AG08395 (cell line): Measurements from ENCODE around the gene MEIOSIN.

Experiments used
- DNase-seq: peaks from one replicate; pipeline ENCODE4 v3.0.0; 2012; ENCODE audit warnings: mixed read lengths, low spot score

Gene MEIOSIN

DNA sequence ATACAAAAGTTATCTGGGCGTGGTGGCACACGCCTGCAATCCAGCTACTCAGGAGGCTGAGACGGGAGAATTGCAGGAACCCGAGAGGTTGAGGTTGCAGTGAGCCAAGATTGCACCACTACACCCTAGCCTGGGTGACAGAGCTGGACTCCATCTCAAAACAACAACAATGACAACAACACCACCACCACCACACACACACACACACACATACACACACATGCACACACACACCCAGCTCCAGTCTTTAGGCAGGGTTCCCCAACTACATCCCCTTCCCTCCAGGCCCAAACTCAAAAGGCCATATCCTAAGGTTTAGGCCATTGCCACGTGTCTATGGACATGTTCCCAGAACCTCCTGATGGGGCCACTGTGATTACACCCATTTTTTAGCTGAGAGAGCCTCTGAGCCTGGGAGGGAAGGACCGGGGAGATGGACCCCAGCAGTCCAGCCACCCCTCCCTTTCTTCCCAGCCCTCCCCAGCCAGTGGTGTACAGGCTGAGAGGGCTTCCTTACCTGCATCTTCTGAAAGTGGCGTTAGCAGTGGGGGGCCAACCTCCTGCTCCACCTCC is 68.5 kb downstream of the MEIOSIN start:
- no peak for DNase-seq

DNA sequence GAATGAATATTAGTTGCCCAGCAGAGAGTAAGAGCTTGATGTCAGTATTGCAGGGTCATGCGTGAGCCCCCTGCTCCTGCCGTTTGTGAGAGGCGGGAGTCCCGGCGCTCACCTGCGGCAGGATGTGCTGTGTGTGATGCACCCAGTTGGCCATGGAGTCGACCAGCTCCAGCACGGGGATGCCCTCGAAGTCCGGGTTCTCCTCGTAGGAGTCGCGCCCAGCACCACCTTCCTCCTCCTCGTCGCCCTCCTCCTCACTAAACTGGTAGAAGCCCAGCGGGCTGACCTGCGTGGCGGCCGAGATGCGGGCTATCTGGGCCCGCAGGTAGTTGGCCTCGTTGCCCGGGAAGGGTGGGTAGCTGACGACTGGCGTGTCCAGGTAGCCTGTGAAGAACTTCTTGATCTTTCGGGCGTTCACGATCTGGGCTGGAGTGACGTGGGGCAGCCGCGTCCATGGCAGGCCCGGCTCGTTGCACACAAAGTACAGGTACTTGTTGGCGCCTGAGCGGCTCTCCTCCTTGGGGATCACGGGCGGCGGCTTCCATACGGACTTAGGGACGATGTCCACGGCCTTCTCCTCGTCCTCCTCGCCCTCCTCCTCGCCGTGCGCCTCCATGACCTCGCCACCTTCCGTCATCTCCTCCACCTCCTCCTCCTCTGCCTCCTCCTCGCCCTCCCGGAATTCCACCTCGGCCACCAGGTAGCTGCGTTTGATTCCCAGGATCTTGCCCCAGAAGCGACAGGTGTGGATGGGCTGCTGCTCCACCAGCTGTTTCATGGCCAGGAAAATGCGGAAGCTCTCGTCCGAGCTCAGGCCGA is 71.1 kb downstream of the MEIOSIN start:
- DNase-seq = no peak

DNA sequence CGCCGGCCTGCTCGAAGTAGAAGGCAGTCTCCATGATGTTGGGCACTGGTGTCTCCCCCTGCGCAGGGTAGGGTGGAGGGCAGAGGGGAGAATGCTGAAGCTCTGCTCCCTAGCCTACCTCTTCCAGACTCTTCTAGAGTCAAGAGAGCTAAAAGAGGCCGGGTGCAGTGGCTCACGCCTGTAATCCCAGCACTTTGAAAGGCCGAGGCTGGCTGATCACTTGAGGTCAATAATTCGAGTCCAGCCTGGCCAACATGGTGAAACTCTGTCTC is 71.7 kb downstream of the MEIOSIN start:
- no peak for DNase-seq

DNA sequence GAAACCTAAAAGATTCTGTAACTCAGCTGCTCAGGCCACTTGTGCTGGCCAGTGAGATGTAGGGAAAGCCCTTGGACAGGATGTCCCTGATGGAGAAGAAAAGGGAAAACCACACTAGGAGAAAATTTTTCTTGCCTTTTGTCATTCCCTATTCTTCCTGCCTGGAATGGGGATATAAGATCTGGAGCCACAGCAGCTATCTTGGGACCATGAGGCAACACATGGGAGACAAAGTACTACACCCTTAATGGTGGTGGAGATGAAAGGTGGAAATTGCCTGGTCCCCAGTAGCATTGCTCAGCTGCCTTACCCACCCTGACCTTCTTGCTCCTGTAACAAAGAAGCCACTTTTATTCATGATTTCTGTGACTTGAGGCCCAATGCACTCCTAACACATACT is 72.5 kb downstream of the MEIOSIN start:
- no peak for DNase-seq

DNA sequence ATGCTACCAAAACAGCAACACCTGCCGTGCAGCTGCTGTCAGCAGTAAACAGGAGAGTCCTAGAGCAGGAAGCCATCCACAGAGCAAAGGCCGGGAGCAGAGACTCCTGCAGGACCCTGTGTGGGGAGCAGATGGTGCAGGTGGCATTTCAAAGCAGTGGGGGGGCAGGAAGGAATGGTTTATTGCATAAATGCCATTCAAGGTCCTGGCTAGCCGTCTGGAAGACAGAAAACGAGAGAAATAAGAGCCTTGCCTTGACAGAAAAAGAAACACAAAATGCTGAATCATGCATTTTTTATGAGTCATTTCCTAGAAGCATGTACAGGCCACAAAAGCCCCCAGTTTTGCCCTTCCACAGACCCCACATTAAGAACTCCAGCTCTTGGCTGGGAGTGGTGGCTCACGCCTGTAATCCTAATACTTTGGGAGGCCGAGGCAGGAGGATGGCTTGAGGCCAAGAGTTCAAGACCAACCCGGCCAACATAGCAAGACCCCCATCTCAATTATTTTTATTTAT is 76.5 kb downstream of the MEIOSIN start:
- DNase-seq = peak; percentile 29

DNA sequence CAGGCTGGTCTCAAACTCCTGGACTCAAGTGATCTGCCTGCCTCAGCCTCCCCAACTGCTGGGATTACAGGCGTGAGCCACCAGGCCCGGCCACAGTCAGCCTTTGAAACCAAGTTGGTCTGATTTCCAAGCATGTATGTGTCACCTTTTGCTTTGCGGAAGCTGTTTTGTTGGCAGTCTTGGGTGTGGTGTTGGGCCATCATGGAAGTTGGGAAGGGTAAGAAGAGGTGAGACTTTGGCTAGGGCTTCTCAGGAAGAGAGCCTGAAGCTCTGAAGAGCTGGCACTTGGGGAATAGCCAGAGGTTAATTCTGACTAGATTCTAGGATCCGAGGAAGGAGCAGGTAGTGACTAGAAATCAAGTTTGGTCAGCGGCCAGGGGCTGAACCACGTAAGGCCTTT is 79.1 kb downstream of the MEIOSIN start:
- no peak for DNase-seq
